IPS DF 4.7 (cell line): ENCODE data around the gene PLAA.
"Not testable (repeated sequence)": the region's sequence is repeated elsewhere in the genome, so short reads cannot be mapped to it uniquely, and the experiment has no call there.

ENCODE experiments used
- DNase-seq: peaks from one replicate; pipeline ENCODE4 v3.0.0-alpha.2; 2013; ENCODE audit warnings: low spot score; ENCODE audit errors: extremely low read depth

PLAA gene

GRCh38 chr9:26935847-26936246, 11.2 kb downstream of the PLAA start:
- DNase-seq = no peak

DNA sequence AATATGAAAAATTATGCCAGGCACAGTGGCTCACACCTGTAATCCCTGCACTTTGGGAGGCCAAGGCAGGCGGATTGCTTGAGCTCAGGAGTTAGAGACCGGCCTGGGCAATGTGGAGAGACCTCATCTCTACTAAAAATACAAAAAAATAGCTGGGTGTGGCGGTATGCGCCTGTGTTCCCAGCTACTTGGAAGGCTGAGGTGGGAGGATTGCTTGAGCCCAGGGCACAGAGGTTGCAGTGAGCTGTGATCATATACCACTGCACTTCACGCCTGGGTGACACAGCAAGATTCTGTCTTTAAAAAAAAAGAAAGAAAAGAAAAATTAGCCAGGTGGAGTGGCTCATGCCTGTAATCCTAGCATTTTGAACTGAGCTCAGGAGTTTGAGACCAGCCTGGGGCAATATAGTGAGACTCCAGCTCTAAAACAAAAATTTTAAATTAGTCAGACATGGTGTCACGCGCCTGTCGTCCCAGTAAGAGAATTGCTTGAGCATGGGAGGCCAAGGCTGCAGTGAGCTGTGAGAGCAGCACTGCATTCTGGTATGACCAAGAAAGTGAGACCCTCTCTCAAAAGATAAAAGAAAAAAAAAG, 18.0 kb downstream of the PLAA start:
- no peak for DNase-seq

DNA sequence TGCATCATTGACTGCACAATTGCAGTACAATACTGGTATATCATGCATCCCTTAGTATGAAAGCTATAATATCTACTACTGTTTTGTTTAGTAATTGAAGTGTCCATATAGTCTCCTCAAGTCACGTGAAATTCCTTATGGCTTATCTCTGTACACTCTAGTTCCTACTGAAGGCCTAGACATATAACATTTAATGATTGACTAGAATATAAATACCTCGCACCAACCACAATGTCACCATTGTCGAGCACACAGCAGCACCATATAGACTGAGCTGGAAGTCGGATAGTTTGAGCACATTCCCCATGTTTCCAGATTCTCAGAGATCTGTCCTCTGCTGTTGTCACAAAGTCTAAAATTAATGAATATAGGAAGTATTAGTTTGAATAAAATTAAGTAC, 21.4 kb downstream of the PLAA start:
- no peak for DNase-seq

DNA sequence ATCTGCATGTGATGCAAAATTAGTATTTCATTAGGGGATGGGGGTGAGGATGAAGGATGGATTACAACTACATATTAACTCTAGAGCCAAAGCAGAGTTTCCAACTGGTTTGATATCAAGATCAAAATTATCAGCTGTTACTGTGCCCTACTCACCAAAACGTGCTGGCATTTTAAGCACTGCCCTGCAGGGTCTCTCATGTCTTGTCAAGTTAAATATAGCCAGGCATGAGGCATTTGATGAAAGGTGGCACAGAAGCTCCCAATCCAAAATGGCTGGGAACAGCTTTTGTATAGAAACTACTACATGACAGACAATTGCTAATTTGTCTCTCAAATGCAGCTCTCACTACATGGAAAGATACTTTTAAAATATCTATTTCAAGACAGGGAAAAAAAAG, 27.3 kb downstream of the PLAA start:
- DNase-seq = no peak

GRCh38 chr9:26913138-26913668, 33.8 kb downstream of the PLAA start:
- no peak for DNase-seq

GRCh38 chr9:26904671-26905070, 42.4 kb downstream of the PLAA start:
- DNase-seq = no peak

DNA sequence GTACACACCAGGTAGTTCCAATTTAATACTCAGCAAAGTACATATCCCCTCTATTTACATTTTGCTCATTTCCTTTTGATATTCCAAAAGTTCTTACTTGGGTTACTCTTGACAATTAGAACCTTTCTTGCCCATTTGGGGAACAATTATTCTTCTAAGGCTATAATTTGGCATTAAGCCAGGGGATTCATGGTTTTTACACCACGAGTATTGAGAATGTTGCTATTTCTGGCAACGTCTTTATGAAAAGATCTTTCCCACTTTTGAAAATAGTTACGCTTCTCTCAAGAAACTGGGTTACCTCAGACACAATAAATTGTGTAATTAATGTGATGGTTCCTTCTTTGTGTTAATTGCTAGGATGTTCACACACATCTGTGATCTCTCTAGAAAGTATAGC, 43.0 kb downstream of the PLAA start:
- no peak for DNase-seq

DNA sequence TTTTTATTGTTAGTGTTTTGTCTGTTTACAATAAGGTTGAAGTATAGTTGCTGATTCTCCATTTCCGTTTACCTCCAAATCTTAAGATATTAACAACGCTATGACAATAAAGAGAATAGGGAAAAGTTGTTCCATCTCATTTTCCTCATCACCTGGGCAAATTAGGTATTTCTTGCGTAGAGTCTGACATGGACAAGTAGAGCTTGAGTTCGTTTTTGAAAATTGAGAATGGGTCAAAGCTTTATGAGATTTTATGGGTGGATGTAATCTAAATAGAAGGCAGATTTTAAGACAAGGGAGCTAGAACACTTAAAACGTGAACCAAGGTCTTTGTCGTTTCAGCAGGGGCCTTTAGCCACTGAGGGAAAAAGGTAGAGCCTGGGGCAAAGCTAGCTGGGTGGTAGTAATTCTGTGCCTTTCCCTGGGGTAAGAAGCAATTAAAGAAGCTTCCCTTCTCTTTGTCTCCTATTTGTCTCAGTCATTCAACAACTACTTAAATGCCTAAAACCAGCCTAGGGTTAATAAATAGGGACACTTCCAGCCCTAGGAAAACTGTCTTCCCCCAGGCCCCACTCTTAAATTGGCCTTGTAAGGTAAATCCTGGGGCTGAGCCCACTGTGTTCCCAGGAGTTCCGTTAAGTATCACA, 53.9 kb downstream of the PLAA start:
- no peak for DNase-seq

DNA sequence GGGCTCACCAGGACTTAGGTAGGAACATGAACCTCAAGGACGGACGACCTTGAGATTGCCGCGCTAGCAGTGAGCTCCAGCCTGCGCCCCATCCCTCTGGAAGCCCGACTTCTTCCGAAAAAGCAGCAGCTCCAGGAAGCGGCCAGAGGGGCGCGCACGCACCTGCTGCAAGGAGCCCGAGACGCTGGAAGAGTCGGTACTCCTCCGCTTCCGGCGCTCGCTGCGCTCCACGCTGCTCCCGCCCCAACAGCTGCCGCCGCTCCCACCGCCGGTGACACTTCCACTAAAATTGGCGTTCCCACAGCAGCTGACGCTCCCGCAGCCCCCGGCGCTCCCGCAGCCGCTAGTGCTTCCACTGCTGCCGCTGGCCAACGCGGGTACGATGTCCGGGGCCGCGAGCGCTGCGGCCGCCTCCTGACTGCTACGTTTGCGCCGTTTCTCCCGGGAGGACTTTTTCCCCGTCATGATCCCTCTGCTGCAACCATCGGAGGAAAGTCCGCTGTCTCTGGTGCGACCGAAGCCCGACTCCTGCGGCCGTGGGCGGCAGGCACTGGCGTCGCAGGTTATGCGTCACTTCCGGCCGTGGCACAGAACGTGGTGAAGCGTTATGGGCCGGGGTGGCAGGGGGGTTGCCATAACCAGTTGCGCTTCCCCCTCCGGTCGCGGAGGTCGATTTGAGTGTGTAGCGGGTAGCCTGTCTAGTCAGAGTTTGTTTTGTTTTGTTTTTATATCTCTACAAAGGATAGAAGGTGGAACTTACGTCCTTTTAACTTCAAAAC, 54.6 kb downstream of the PLAA start, which contains the start of gene CAAP1:
CAAP1 (minus strand) TSS at position 552 of the 779 bp plus-strand sequence; CDS start at position 465, 87 bp downstream.
- peak; percentile 79 for DNase-seq

DNA sequence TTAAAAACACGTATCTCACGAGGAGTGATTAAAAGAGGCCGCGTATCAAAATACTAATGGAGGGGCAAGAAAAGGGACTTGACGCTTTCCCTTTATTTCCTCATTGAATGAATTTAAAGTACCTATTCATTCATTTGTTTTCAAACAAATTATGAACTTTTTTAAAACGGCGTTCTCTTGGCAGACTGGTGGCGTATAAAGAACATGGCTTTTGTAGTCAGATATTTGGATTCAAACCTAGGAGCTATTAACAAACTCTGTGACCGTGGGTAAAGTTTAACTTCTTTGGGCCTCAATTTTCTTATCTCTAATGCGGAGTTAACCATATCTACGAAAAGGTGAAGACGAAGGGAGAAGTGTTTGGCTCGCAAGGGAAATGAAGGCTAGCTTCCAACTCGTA, 55.3 kb downstream of the PLAA start:
- no peak for DNase-seq

GRCh38 chr9:26888271-26888670, 58.8 kb downstream of the PLAA start:
- no peak for DNase-seq

DNA sequence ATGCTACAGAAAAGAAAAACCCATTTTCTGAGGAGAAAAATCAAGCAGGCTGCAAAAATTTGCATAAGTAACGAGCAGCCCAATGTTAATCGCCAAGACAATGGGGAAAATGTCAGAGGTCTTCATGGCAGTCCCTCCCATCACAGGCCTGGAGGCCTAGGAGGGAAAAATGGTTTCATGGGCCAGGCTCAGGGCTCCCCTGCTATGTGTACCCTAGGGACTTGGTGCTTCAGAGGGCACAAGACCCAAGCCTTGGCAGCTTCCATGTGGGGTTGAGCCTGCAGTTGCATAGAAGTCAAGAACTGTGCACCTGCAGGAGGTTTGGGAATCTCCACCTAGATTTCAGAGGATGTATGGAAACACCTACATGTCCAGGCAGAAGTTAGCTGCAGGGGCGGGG, 64.9 kb downstream of the PLAA start:
- no peak for DNase-seq

- no peak for DNase-seq
Measured at GRCh38 chr9:26880262-26880661, 66.8 kb downstream of the PLAA start.

DNA sequence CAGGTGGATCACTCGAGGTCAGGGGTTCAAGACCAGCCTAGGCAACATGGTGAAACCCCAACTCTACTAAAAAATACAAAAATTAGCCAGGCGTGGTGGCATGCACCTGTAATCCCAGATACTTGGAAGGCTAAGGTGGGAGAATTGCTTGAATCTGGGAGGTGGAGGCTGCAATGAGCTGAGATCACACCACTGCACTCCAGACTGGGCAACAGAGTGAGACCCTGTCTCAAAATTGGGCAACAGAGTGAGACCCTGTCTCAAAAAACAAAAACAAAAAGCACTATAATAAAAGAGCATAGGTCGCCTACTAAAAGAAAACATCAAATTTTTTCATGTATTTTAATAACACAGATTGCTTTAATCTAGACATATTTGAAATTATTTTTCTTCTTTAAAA, 71.9 kb downstream of the PLAA start:
- DNase-seq = not testable (repeated sequence)

GRCh38 chr9:26870292-26870691, 76.8 kb downstream of the PLAA start:
- DNase-seq = no peak

DNA sequence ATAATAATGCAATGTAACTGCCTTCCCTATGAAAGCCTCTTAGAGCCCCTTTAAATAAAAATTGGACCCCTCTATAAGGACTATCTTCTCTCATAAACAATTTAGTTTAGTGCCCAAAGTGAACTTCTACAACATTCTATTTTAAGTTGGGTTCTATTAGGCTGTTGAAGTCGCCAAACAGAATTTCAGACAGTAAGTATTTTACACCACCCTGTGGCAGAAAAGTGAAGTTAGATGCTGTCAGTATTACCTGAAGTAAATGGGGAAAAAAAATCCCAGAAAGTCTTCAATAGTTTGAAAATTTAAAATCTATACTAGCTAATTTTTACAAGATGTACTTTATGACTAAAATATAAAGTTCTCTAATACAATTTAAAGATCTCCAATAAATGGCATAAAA, 84.0 kb downstream of the PLAA start:
- DNase-seq = no peak

GRCh38 chr9:26856413-26857032, 90.5 kb downstream of the PLAA start:
- DNase-seq = peak; percentile 76
